Lower lobe of right lung (tissue), 2 donors: ENCODE data around the gene EFCAB13. TPM values are rescaled to one million over a fixed set of nuclear protein-coding genes. Genes with fewer than 3 reads are reported as not detected.

Source experiments
- ATAC-seq, 2 donors: fragments of 200-7000 bp; cut with Tn5 transposase; one replicate each; pipeline ENCODE4 v1.9.1; 2020 to 2022; ENCODE audit warnings: mild to moderate bottlenecking in 2 of 2, moderate library complexity in 2 of 2
- DNase-seq: peaks from one replicate; pipeline ENCODE4 v3.0.0-alpha.2; 2020
- H3K27ac ChIP-seq: fragments of 200-600 bp; one replicate; pipeline ENCODE4 v1.8.0; 2022
- H3K27me3 ChIP-seq: fragments of 200-600 bp; one replicate; pipeline ENCODE4 v1.8.0; 2022; ENCODE audit warnings: low read depth
- H3K36me3 ChIP-seq: fragments of 200-600 bp; one replicate; pipeline ENCODE4 v1.8.0; 2022; ENCODE audit warnings: mild to moderate bottlenecking
- H3K4me1 ChIP-seq: fragments of 200-600 bp; one replicate; pipeline ENCODE4 v1.8.0; 2022
- H3K4me3 ChIP-seq: fragments of 200-600 bp; one replicate; pipeline ENCODE4 v1.8.0; 2022; ENCODE audit warnings: mild to moderate bottlenecking
- H3K9me3 ChIP-seq: fragments of 200-600 bp; one replicate; pipeline ENCODE4 v1.8.0; 2022
- intact Hi-C: fragments of 100-400 bp; cut with DNase I; formaldehyde crosslinking; loops from one replicate; pipeline ENCODE4 v1.11.0; 2022
- total RNA-seq: library from RNA; stranded (reverse); fragmentation: NEBNext Ultra II Directional; extraction: Animal tissue kit (Norgen Biotek cat#: 25700); gene quantifications from one replicate; pipeline ENCODE4 v1.2.1, GENCODE V29; 2021
- TF ChIP-seq, protein P1 (sequence below): fragments of 200-600 bp; IDR thresholded peaks from one replicate; pipeline ENCODE4 v1.8.0; 2022; ENCODE audit warnings: antibody characterized with exemption, mild to moderate bottlenecking
- donor health status: DM: no; HTN: yes; CAD: no; lungs with severe emphysema.

The EFCAB13 gene
- total RNA-seq, 1 donor from 2014 or later: 13.0 TPM

DNA sequence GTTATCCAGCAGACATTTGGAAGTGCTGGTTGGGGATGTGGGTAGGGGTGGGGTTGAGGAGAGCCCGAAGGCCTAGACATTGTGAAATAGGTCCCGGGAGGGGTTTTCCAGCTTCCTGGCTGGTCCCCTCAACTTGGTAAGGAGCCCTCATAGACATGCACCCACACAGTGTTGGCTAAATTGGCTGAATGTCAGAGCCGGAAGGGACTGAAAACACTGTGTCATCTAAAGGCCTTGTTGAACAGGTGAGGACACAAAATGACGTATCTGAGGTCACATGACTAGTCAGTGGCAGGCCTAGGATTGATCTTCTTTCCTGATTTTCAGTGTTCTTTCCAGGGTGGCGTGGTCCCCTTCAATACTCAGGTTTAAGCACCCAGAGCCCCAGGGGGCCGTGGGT lies 42.5 kb upstream of the EFCAB13 start:
- H3K36me3 ChIP-seq: no peaks in the 10 kb centered on the region
- H3K4me3 ChIP-seq: no peak overlapping the region
- DNase-seq (no peak), ATAC-seq (no peak)
- no peak overlapping the region for H3K27ac ChIP-seq
- H3K9me3 ChIP-seq: no peaks in the 10 kb centered on the region
- peaks cover 45% of the 10 kb centered on the region for H3K4me1 ChIP-seq
- intact Hi-C loops: no loop called here
- H3K27me3 ChIP-seq: no peaks in the 10 kb centered on the region
- TF ChIP-seq, protein P1, sequence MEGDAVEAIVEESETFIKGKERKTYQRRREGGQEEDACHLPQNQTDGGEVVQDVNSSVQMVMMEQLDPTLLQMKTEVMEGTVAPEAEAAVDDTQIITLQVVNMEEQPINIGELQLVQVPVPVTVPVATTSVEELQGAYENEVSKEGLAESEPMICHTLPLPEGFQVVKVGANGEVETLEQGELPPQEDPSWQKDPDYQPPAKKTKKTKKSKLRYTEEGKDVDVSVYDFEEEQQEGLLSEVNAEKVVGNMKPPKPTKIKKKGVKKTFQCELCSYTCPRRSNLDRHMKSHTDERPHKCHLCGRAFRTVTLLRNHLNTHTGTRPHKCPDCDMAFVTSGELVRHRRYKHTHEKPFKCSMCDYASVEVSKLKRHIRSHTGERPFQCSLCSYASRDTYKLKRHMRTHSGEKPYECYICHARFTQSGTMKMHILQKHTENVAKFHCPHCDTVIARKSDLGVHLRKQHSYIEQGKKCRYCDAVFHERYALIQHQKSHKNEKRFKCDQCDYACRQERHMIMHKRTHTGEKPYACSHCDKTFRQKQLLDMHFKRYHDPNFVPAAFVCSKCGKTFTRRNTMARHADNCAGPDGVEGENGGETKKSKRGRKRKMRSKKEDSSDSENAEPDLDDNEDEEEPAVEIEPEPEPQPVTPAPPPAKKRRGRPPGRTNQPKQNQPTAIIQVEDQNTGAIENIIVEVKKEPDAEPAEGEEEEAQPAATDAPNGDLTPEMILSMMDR: no peak

DNA sequence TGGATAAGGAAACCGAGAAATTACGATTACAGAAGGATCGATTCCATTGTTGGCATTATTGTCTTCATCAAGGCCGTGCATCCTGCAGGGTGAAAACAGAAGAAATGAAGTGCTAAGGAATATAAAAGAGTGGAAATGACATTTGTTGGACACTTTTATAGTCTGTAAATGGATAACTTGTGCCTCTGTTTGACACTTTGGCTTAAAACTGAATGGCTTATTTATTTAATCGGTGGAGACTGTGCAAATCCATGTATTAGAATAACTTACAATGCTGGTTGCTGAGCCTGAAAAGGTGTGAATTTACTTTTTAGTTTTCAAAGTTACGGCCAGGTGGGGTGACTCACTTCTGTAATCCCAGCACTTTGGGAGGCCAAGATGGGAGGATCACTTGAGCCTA lies 38.8 kb upstream of the EFCAB13 start:
- H3K36me3 ChIP-seq: no peaks in the 10 kb centered on the region
- no peak overlapping the region for H3K4me3 ChIP-seq
- intact Hi-C loops: no loop called here
- TF ChIP-seq, protein P1: no peak
- no peaks in the 10 kb centered on the region for H3K27me3 ChIP-seq
- peaks cover 8% of the 10 kb centered on the region for H3K4me1 ChIP-seq
- H3K27ac ChIP-seq: no peak overlapping the region
- no peaks in the 10 kb centered on the region for H3K9me3 ChIP-seq
- DNase-seq (no peak), ATAC-seq (no peak)

DNA sequence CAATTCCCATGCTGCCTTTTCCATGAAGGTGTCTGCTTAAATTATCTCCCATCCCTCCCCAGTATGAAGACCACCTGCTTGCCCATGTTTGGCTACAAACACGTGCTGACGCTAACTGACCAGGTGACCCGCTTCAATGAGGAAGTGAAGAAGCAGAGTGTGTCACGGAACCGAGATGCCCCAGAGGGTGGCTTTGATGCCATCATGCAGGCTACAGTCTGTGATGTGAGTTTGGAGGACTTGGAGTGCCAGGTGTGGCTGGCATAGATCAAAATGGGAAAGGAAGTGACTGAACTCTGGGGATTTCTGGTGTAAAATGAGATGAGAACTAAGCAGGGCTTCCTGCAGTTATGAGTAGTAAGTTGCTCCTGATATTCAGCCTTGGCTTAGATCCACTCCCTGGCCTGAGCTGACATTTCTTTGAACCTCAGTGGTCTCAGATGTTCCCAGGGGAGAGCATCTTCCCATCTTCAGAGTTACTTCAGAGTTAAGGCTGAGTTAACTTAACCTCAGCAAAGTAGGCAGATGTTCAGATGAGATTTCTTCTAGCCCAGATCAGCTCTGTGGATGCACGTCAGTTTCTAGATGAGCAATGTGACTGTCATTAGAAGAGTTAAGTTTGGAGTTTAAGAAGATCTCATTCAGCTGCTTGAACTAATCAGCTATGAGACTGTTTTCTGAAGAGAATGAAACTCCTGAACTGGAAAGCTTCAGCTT lies 37.4 kb upstream of the EFCAB13 start:
- ATAC-seq: no peak
- H3K36me3 ChIP-seq: no peaks in the 10 kb centered on the region
- no peak overlapping the region for H3K27ac ChIP-seq
- no peaks in the 10 kb centered on the region for H3K4me1 ChIP-seq
- H3K9me3 ChIP-seq: no peaks in the 10 kb centered on the region
- intact Hi-C loops: no loop called here
- DNase-seq: no peak
- no peaks in the 10 kb centered on the region for H3K27me3 ChIP-seq
- TF ChIP-seq, protein P1: no peak
- no peak overlapping the region for H3K4me3 ChIP-seq

DNA sequence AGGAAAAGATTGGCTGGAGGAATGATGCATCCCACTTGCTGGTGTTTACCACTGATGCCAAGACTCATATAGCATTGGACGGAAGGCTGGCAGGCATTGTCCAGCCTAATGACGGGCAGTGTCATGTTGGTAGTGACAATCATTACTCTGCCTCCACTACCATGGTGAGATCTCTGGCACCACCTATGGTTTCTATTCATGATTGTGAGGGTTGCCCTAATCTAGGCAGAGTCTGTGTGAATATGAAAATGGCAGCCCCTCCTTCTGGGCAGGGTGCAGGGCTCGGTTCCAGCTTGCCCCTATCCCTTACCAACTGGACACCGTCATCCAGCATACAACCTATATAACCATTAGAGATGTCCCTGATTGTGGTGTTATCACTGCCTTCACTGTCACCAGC lies 36.7 kb upstream of the EFCAB13 start:
- H3K27me3 ChIP-seq: no peaks in the 10 kb centered on the region
- intact Hi-C loops: no loop called here
- TF ChIP-seq, protein P1: no peak
- H3K9me3 ChIP-seq: no peaks in the 10 kb centered on the region
- DNase-seq (no peak), ATAC-seq (no peak)
- H3K4me3 ChIP-seq: no peak overlapping the region
- H3K27ac ChIP-seq: no peak overlapping the region
- H3K4me1 ChIP-seq: no peaks in the 10 kb centered on the region
- H3K36me3 ChIP-seq: no peaks in the 10 kb centered on the region

DNA sequence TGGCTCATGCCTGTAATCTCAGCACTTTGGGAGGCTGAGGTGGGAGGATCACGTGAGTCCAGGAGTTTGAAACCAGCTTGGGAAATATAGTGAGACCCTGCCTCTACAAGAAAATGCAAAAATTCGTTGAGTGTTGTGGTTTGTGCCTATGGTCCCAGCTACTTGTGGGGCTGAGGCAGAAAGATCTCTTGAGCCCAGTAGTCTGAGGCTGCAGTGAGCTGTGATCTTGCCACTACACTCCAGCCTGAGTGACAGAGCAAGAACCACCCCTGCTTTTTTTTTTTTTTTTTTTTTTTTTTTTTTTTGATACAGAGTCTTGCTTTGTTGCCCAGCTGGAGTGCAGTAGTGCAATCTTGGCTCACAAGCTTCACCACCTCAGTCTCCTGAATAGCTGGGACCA lies 36.1 kb upstream of the EFCAB13 start:
- no peak overlapping the region for H3K27ac ChIP-seq
- H3K4me1 ChIP-seq: no peaks in the 10 kb centered on the region
- DNase-seq (no peak), ATAC-seq (no peak)
- intact Hi-C loops: no loop called here
- H3K9me3 ChIP-seq: no peaks in the 10 kb centered on the region
- no peaks in the 10 kb centered on the region for H3K36me3 ChIP-seq
- TF ChIP-seq, protein P1: no peak
- no peaks in the 10 kb centered on the region for H3K27me3 ChIP-seq
- no peak overlapping the region for H3K4me3 ChIP-seq
